Aorta (tissue), 5 donors: ENCODE data around the gene C19orf25. TPM values are rescaled to one million over a fixed set of nuclear protein-coding genes. Genes with fewer than 3 reads are reported as not detected.
"Not testable (repeated sequence)": the region's sequence is repeated elsewhere in the genome, so short reads cannot be mapped to it uniquely, and the experiment has no call there.

Source experiments
- ATAC-seq: fragments of 200-7000 bp; cut with Tn5 transposase; one replicate; pipeline ENCODE4 v1.9.1; 2022; ENCODE audit warnings: moderate library complexity; ENCODE audit not compliant: low FRiP score
- DNase-seq, 2 donors: peaks; one replicate each; pipeline ENCODE4 v3.0.0-alpha.2; 2020
- H3K27ac ChIP-seq, 2 donors: one replicate each; pipeline ENCODE4 v1.5.1; 2013; ENCODE audit warnings: low read length in 2 of 2, mild to moderate bottlenecking in 2 of 2, moderate library complexity in 2 of 2, control low read depth in 1 of 2, inconsistent platforms in 1 of 2, low read depth in 1 of 2
- H3K27me3 ChIP-seq, 2 donors: one replicate each; pipeline ENCODE4 v1.6.1; 2013; ENCODE audit warnings: control low read depth in 1 of 2, low read length in 1 of 2, mild to moderate bottlenecking in 1 of 2, moderate library complexity in 1 of 2; ENCODE audit not compliant: insufficient read depth in 2 of 2, control insufficient read depth in 1 of 2
- H3K36me3 ChIP-seq, 2 donors: one replicate each; pipeline ENCODE4 v1.6.1; 2013; ENCODE audit warnings: control low read depth in 1 of 2, low read length in 1 of 2, mild to moderate bottlenecking in 1 of 2; ENCODE audit not compliant: insufficient read depth in 2 of 2, control insufficient read depth in 1 of 2
- H3K4me1 ChIP-seq, 2 donors: one replicate each; pipeline ENCODE4 v1.6.1; 2013; ENCODE audit warnings: low read length in 2 of 2, control low read depth in 1 of 2, mild to moderate bottlenecking in 1 of 2, moderate library complexity in 1 of 2; ENCODE audit not compliant: insufficient read depth in 2 of 2, control insufficient read depth in 1 of 2
- H3K4me3 ChIP-seq, 2 donors: one replicate each; pipeline ENCODE4 v1.5.1; 2013; ENCODE audit warnings: low read length in 2 of 2, control low read depth in 1 of 2, mild to moderate bottlenecking in 1 of 2
- H3K9me3 ChIP-seq: one replicate; pipeline ENCODE4 v1.6.1; 2013; ENCODE audit warnings: mild to moderate bottlenecking, low read length; ENCODE audit not compliant: control insufficient read depth
- WGBS, 2 donors: extraction: QIAGEN DNeasy Blood & Tissue Kit; methylation state at CpG; one replicate each; pipeline ENCODE4 v1.1.7; 2013; 5-methylcytosine and 5-hydroxymethylcytosine counted together
- intact Hi-C, 2 donors: fragments of 100-400 bp; cut with DNase I; formaldehyde crosslinking; loops; one replicate each; pipeline versions ENCODE4 v1.14.2 to v1.15.0; 2022
- polyA plus RNA-seq, 2 donors: library from polyadenylated mRNA; stranded (reverse); fragments of 200-250 nt; gene quantifications; one replicate each; pipeline ENCODE4 v1.2.3, GENCODE V29; 2013
- total RNA-seq, 2 donors: library from RNA; stranded (reverse); fragmentation: NEBNext Ultra II Directional; extraction: Animal tissue kit (Norgen Biotek cat#: 25700); gene quantifications; one replicate each; pipeline ENCODE4 v1.2.1, GENCODE V29; 2021
- donor health status: healthy with polysubstance abuse.
- donor health status: Bipolar disorder and iron deficiency.
- donor health status: DM: no; HTN: no; CAD: no.
- donor health status: DM: no; HTN: no; CAD: no.
- donor health status: DM: yes; HTN: yes; CAD: no.

C19orf25 gene
- total and polyA plus RNA-seq, 4 donors = 19.0 to 33.5 (median 22.8) TPM

DNA sequence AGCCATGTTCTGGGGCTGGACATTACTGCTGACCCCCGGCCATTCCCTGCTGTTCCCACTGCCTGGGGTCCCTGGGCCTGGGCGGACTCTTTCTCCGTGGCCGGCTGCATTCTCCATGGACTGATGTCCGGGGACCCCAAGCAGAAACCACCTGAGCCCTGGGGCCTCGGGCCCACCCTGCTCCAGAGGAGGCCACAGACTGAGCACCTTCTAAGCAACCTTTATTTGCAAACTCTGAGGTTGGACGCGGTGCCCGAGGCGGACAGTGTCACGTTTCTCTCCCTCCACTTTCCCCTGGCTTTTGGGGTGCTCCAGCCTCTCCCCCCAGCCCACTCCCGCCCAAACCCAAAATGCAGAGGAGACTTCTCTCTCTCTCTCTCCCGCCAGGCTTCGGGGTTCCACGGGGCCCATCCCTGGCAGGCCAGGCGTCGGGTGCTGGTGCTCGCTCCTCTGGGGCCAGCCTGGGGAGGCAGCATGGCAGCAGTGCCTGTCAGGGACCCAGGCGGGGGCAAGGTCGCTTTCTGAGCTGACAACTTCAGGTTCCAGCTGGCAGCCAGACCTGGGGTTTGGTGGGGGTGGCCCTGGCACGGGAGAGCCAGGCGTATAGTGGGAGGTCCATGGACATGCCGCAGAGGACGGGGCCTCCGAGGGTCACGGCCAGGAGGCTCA lies 2.3 kb upstream of the C19orf25 start:
- Histone ChIP-seq H3K4me1 (no peaks in the 10 kb centered on the region), H3K4me3 (no peak overlapping the region), H3K9me3 (no peaks in the 10 kb centered on the region), H3K27me3 (no peaks in the 10 kb centered on the region), H3K27ac (no peak overlapping the region), H3K36me3 (no peaks in the 10 kb centered on the region)
- ATAC-seq (no peak), DNase-seq (peak in 1 of 2 donors; percentile 56)
- intact Hi-C loops = no loop called here
- 88 to 92% methylated on average over 22 to 26 of the region's 26 CpGs for WGBS, 2 donors

DNA sequence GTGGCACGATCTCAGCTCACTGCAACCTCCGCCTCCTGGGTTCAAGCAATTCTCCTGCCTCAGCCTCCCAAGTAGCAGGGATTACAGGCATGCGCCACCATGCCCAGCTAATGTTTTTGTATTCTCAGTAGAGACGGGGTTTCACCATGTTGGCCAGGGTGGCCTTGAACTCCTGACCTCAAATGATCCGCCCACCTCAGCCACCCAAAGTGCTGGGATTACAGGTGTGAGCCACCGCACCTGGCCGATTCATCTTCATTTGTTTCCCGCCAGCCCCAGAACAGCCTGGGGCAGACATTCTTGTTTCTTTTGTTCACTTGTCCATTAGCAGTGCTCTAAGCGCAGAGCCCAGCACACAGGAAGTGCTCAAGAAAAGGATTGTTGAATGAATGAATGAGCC lies 2.0 kb downstream of the C19orf25 start:
- intact Hi-C loops, H3K27ac ChIP-seq, H3K36me3 ChIP-seq, ATAC-seq, H3K27me3 ChIP-seq, H3K4me3 ChIP-seq, H3K9me3 ChIP-seq, DNase-seq, H3K4me1 ChIP-seq: not testable (repeated sequence)
- 95 to 97% methylated on average over 9 of the region's 9 CpGs for WGBS, 2 donors

DNA sequence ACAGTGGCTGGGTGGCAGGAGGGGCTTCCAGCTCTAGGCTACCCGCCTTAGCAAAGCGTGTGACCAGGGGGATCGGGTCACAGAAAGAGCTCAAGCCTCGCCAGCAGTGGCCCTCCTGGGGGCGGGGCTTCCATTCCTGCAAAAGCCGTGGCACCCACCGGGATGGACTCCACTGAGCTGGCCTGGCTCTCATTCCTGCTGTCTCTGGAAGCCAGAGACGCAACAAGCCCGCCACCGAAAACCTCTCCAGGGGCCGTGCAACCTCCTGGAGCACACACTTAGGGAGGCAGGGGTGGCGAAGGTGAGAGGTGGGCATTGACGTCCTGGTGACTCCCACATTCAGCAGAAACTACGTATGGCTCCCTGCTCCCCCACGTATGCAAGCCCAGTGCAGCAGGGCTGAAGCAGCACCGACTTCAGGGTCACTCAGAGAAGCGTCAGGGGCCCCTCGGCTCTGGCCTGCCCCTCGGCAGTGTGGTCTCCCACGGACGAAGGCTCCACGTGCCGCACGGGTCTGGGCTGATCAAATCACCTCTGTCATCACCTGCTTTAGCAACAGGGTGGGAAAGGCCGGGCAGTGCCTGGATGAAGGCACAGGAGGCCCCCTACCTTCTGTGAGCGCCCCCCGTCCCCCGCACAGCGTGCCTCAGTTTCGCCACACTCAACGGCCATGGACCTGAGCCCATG lies 3.1 kb downstream of the C19orf25 start:
- no peaks in the 10 kb centered on the region for H3K9me3 ChIP-seq
- peaks cover 0 to 2% of the 10 kb centered on the region in 2 donors for H3K27me3 ChIP-seq
- no peaks in the 10 kb centered on the region for H3K4me1 ChIP-seq
- H3K4me3 ChIP-seq = no peak overlapping the region
- DNase-seq (no peak), ATAC-seq (no peak)
- H3K36me3 ChIP-seq = no peaks in the 10 kb centered on the region
- 91 to 92% methylated on average over 31 of the region's 31 CpGs for WGBS, 2 donors
- intact Hi-C loops = no loop called here
- H3K27ac ChIP-seq = no peak overlapping the region

DNA sequence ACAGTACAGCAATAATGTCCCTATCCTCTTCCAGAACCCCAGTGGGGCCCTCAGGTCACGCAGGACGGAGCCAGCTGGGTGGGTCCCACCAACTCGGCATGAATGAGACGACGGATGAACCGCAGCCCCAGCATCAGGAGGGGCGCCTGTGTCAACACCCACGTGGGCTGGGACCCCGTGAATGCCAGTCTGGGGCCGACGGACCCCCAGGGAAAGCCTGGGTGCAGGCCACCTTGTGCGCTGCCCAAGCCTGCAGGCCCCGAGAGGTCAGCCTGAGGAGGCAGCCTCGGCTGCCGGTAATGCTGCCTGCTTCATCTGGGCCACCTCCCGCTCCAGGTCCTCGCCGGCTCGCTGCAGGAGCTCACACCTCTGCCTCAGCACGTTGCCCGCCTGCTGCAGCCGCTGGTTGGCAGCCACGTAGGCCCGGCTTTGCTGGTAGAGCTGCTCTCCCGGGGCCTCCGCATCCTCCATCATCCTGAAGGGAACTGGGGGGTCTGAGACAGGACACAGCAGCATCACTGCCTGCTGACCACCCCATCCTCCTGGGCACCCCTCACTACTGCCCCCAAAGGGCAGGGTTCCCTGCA lies 4.2 kb downstream of the C19orf25 start:
- no peaks in the 10 kb centered on the region for H3K9me3 ChIP-seq
- WGBS, 2 donors = 88 to 91% methylated on average over 23 to 26 of the region's 26 CpGs
- H3K27ac ChIP-seq = no peak overlapping the region
- ATAC-seq (no peak), DNase-seq (no peak)
- intact Hi-C loops = no loop called here
- no peaks in the 10 kb centered on the region for H3K36me3 ChIP-seq
- H3K4me1 ChIP-seq = no peaks in the 10 kb centered on the region
- peaks cover 0 to 2% of the 10 kb centered on the region in 2 donors for H3K27me3 ChIP-seq
- no peak overlapping the region for H3K4me3 ChIP-seq

DNA sequence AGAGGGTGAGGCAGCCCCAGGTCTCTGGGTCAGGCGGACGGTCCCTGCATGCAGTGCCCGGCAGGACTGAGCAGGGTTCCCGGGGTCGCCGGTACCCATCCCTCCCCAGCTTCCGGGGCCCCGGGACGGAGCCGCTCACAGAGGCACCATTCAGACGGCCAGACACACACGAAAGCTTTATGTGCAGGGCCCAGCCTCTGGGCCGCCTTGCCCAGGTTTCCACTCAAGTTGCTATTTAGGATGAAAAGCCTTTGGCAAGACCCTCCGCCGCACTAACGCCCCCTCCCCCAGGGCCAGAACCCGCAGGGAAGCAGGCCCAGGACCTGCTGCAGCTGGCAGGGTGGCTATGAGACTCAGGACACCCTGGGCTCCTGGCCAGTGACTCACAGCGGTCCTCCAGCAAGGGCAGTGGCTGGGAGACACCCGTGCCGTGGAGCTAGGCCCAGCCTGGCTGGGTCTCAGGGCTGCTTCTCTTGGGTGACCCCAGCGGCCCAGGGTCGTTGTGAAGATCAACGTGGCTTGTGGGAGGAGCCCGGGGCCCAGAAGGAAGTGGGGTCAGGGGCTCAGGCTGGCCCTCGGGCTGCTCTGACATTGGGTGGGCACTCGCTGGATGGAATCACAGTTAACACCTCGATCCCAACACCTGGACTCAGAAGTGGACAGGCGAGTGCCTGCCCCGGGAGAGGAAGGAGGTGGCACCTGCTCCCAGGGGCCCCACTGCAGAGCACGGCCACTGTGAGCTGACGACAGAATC lies 4.8 kb downstream of the C19orf25 start:
- no peaks in the 10 kb centered on the region for H3K9me3 ChIP-seq
- WGBS, 2 donors = 70 to 74% methylated on average over 30 to 31 of the region's 31 CpGs
- DNase-seq = no peak
- no peak overlapping the region for H3K27ac ChIP-seq
- H3K4me1 ChIP-seq = no peaks in the 10 kb centered on the region
- no peak overlapping the region for H3K4me3 ChIP-seq
- H3K36me3 ChIP-seq = no peaks in the 10 kb centered on the region
- intact Hi-C loops = no loop called here
- peaks cover 0 to 2% of the 10 kb centered on the region in 2 donors for H3K27me3 ChIP-seq
- ATAC-seq = no peak

DNA sequence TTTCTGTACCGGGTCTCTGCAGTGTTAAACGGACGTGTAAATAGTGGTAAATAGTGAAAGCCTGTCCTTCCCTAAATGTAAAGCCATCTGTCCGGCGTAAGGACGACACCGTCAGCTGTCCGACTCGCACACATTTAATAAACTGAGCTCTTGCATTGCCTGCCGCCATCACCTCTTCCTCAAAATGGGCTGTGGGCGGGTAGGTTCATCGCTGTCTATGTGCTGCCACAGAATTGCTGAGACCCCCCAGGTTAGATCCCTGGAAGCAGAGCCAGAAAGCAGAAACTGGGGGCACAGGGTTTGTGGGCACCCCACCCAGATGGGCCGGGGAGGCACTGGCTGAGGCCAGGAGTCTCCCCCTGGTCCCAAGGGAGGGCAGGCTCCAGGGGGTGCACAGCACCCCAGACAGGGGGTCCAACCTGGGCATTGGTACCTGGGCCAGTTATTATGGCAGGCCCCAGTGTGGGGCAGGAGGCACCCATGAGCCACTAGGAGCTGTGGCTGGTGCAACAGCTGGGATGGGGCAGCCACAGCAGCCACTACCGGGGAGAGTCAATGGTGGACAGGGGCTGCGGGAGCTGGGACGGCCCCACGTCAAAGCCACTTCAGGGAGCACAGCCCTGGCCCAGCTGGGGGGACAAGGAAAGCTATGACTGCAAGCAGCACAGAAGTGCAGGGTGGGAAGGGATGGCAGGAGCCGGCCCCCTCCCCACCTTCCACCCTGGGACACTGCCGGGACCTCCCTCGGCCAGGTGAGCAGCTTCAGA lies 5.7 kb downstream of the C19orf25 start:
- Histone ChIP-seq H3K4me1 (no peaks in the 10 kb centered on the region), H3K27me3 (peaks cover 0 to 2% of the 10 kb centered on the region in 2 donors), H3K27ac (no peak overlapping the region), H3K9me3 (no peaks in the 10 kb centered on the region), H3K4me3 (no peak overlapping the region), H3K36me3 (no peaks in the 10 kb centered on the region)
- 75 to 78% methylated on average over 20 of the region's 20 CpGs for WGBS, 2 donors
- DNase-seq (no peak), ATAC-seq (no peak)
- intact Hi-C loops = no loop called here

DNA sequence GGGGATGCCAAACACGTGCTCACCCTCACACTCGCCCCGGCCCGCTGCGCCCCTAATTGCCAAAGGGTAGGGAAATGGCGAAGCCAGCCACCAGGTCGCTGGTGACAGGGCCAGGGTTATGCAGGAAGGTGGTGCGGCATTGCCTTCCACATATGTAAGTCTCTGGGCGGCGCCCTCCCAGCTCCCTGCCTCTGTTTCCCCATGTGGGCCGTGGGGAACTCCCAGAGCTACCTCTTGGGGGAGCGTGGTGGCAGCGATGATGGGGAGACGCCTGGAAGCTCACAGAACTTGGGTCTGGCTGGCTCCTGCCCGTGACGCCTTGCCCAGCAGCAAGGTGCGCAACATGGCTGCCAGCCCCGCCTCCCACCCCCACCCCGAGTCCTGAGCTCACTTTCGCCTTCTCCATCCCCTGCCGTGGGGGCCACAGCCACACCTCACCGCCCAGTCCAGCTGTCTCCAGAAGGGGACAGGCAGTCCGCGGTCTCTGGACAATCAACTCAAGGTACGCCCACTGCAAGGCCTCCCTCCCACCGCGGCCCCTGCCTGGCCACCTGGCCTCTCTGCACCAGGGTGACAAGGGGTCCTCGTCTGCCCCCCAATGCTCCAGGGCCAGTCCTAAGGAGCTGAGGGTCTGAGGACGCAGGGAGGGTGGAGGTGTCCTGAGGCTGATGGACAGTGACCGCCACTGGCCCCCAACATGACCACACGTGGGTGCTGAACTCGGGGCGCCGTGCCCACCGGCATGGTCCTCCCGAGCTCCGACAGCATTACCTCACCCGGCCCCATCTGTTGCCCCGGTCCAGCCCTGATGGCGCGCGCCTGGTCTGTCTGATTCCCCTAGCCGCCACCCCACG lies 6.6 kb downstream of the C19orf25 start:
- intact Hi-C loops = no loop called here
- H3K27ac ChIP-seq = no peak overlapping the region
- H3K27me3 ChIP-seq = peaks cover 0 to 2% of the 10 kb centered on the region in 2 donors
- H3K4me1 ChIP-seq = no peaks in the 10 kb centered on the region
- WGBS, 2 donors = 47 to 49% methylated on average over 42 to 44 of the region's 44 CpGs
- H3K36me3 ChIP-seq = no peaks in the 10 kb centered on the region
- ATAC-seq (no peak), DNase-seq (no peak)
- H3K9me3 ChIP-seq = no peaks in the 10 kb centered on the region
- no peak overlapping the region for H3K4me3 ChIP-seq
